Measurements from ENCODE around the gene DACT3.

The DACT3 gene

GRCh38 chr19:46605356-46605821 is 55.6 kb downstream of the DACT3 start:
- no peak for TF ChIP-seq CTCF (IDR thresholded peaks at IDR 0.05; ENCODE audit: insufficient read depth, low read depth, low read length, missing control alignments)
- H3K4me3 ChIP-seq (ENCODE audit: low read depth, low read length) = no peak overlapping the region
- DNase-seq (ENCODE audit: low read depth) = no peak

DNA sequence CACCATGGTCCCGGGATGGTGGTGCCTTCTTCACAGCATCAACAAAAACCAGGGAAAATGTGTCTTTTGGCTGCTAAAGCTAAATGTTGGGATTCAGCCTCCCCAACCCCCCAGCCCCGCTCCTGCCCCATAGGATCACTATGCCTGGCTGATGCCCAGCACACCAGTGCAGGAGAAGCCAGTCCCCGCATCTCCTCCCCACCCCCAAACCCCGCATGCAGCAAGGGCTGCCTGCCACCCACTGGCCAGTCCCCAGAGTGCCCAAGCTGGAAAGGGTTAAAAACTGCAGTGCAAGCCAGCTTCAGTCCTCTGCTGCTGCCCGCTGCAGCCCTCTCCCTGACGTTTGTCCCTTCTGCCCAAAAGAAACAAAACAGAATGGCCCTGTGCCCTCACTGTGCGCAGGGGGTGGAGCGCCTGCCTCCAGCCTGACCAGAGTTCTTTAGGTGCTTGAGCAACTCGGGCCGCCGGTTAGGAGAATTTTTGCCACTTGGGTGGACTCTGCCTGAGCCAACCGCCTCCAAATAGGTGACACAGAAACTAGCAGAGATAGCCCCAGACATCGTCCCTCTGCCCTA is 56.1 kb downstream of the DACT3 start:
- no peak for TF ChIP-seq CTCF (IDR thresholded peaks at IDR 0.05; ENCODE audit: insufficient read depth, low read depth, low read length, missing control alignments)
- H3K4me3 ChIP-seq (ENCODE audit: low read depth, low read length) = no peak overlapping the region
- DNase-seq (ENCODE audit: low read depth) = no peak

- no peak for DNase-seq (ENCODE audit: low read depth)
- no peak for TF ChIP-seq CTCF (IDR thresholded peaks at IDR 0.05; ENCODE audit: insufficient read depth, low read depth, low read length, missing control alignments)
- H3K4me3 ChIP-seq (ENCODE audit: low read depth, low read length) = no peak overlapping the region
Measured at GRCh38 chr19:46603752-46604231, 57.2 kb downstream of the DACT3 start.

DNA sequence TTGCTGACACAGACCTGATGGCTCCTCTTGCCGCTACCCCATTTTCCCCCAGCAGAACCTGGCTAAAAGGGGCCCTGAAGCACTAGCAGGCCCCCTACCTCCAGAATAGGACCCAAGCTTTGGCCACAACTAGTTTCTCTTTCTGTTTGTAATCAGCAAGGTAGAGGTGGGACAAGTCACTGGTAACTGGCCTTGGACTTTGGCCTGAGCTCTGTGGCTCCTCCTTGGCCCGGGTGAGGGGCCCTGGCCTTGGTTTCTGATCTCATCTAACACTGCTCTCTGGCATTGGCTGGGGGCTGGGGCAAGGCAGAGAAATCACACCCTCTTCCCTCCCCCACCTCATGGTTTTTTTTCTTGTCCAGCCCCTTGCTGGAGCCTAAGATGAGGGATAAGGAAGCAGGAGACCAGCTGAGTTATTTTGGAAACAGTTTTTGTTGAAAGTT is 57.8 kb downstream of the DACT3 start:
- no peak for TF ChIP-seq CTCF (IDR thresholded peaks at IDR 0.05; ENCODE audit: insufficient read depth, low read depth, low read length, missing control alignments)
- peak overlapping the region; percentile 97 for H3K4me3 ChIP-seq (ENCODE audit: low read depth, low read length)
- peak; percentile 46 for DNase-seq (ENCODE audit: low read depth)

- no peak for TF ChIP-seq CTCF (IDR thresholded peaks at IDR 0.05; ENCODE audit: insufficient read depth, low read depth, low read length, missing control alignments)
- DNase-seq (ENCODE audit: low read depth) = no peak
Measured at GRCh38 chr19:46602392-46603194, 58.4 kb downstream of the DACT3 start.

GRCh38 chr19:46601318-46602224 is 59.4 kb downstream of the DACT3 start, which contains the start of gene CALM3:
Gene CALM3 (plus strand): TSS chr19:46601330. CDS start chr19:46601435, 105 bp downstream.
- peak within 1 kb of the TSS; percentile 97 for H3K4me3 ChIP-seq (ENCODE audit: low read depth, low read length)
- DNase-seq (ENCODE audit: low read depth) = peak; percentile 30
- no peak for TF ChIP-seq CTCF (IDR thresholded peaks at IDR 0.05; ENCODE audit: insufficient read depth, low read depth, low read length, missing control alignments)

More at GRCh38 chr19:46602392-46603194, 58.4 kb downstream of the DACT3 start:
- H3K4me3 ChIP-seq (ENCODE audit: low read depth, low read length) = peak overlapping the region; percentile 97

All from GM12865 (cell line).